MCF 10A (cell line): ENCODE data around the gene MUC12. TPM values are rescaled to one million over a fixed set of nuclear protein-coding genes. Genes with fewer than 3 reads are reported as not detected.

Experiments used
- BruUV-seq: library from RNA; stranded (reverse); fragments of 400-500 nt; replicated peaks from 2 replicates; lab custom pipeline; 2021; lab: Mats Ljungman, UMichigan
- CTCF ChIA-PET: fragments of 300-600 bp; sonication (Branson Sonifier 250); formaldehyde crosslinking; extraction: SDS; loops from one replicate; lab custom pipeline; 2021; ENCODE audit warnings: antibody characterized with exemption, inconsistent platforms; lab: Yijun Ruan, JAX
- POLR2A ChIA-PET: fragments of 300-600, 350-650 bp; sonication (Branson Sonifier 250); formaldehyde crosslinking; extraction: SDS; loops from one replicate; lab custom pipeline; 2020; ENCODE audit warnings: antibody characterized with exemption, inconsistent platforms; lab: Yijun Ruan, JAX
- DNase-seq: peaks from one replicate; pipeline ENCODE4 v3.0.0-alpha.2; 2018; ENCODE audit not compliant: unreplicated experiment
- H3K27ac Mint-ChIP-seq: one replicate; pipeline ENCODE4 v1.8.0; 2022; ENCODE audit warnings: mild to moderate bottlenecking, low read depth, mixed read lengths; ENCODE audit not compliant: unreplicated experiment
- H3K27me3 Mint-ChIP-seq: one replicate; pipeline ENCODE4 v1.8.0; 2022; ENCODE audit warnings: mixed read lengths; ENCODE audit not compliant: insufficient read depth, unreplicated experiment
- H3K36me3 Mint-ChIP-seq: one replicate; pipeline ENCODE4 v1.8.0; 2022; ENCODE audit warnings: mild to moderate bottlenecking, moderate library complexity, mixed read lengths; ENCODE audit not compliant: insufficient read depth, unreplicated experiment
- H3K4me1 Mint-ChIP-seq: one replicate; pipeline ENCODE4 v1.8.0; 2022; ENCODE audit warnings: mixed read lengths; ENCODE audit not compliant: insufficient read depth, unreplicated experiment
- H3K4me3 Mint-ChIP-seq: one replicate; pipeline ENCODE4 v1.8.0; 2022; ENCODE audit warnings: mild to moderate bottlenecking, moderate library complexity, mixed read lengths; ENCODE audit not compliant: unreplicated experiment
- H3K9me3 Mint-ChIP-seq: one replicate; pipeline ENCODE4 v1.8.0; 2022; ENCODE audit warnings: mixed read lengths; ENCODE audit not compliant: unreplicated experiment
- intact Hi-C: fragments of 100-400 bp; cut with micrococcal nuclease; formaldehyde crosslinking; loops from 2 replicates; pipeline ENCODE4 v1.14.1; 2022
- total RNA-seq: library from RNA; stranded (reverse); gene quantifications from 2 replicates; pipeline ENCODE4 v1.2.3, GENCODE V29; 2022
- TF ChIP-seq, protein P1 (sequence below): fragments of 200-600 bp; IDR thresholded peaks from one replicate; pipeline ENCODE4 v1.8.0; 2022; ENCODE audit warnings: antibody characterized with exemption, mild to moderate bottlenecking; ENCODE audit not compliant: unreplicated experiment

The MUC12 gene
- total RNA-seq, 1 experiment from 2014 or later: not detected

DNA sequence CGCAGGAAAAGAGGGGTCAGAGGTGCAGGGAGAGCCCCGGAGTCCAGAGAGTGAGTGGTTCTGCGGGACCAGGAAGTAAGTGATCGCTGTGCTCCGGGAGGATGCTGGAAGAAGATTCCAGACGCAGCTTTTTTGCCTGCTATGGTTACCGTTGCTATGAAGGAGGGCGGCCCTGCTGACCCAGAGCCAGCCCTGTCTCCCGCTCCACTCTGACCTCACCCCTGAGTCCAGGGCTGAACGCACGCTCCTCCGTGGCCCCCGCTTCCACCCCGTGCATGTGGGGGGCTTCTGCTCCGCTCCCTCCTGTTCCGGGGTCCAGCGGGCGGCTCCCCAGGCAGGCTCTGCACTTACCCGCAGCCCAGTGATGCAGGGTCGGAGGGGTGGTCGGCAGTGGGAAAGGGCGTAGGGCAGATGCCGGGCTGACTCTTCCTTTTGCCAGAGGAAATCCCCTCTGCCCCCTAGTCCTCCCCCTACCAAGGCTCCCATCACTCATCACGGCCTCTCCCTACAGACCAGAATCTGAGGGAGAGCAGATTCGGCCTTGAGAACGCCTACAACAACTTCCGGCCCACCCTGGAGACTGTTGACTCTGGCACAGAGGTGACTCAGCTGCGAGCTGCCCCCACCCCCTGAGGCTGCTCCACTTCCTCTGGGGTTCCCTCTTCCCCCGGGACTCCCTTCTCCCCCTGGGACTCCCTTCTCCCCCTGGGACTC is 47.9 kb downstream of the MUC12 start:
- DNase-seq: peak; percentile 58
- BruUV-seq: no TSS peak
- Mint-ChIP-seq H3K27ac (peak overlapping the region; percentile 5), H3K27me3 (peaks cover 33% of the 10 kb centered on the region), H3K4me1 (peaks cover 12% of the 10 kb centered on the region), H3K36me3 (peaks cover 5% of the 10 kb centered on the region), H3K9me3 (no peaks in the 10 kb centered on the region), H3K4me3 (peak overlapping the region; percentile 47)
- POLR2A ChIA-PET: interaction anchor here (0.7 kb wide), 1 partner anchor 613 kb away, joined by 3 read pairs; no protein-coding TSS in a partner anchor
- TF ChIP-seq, protein P1, sequence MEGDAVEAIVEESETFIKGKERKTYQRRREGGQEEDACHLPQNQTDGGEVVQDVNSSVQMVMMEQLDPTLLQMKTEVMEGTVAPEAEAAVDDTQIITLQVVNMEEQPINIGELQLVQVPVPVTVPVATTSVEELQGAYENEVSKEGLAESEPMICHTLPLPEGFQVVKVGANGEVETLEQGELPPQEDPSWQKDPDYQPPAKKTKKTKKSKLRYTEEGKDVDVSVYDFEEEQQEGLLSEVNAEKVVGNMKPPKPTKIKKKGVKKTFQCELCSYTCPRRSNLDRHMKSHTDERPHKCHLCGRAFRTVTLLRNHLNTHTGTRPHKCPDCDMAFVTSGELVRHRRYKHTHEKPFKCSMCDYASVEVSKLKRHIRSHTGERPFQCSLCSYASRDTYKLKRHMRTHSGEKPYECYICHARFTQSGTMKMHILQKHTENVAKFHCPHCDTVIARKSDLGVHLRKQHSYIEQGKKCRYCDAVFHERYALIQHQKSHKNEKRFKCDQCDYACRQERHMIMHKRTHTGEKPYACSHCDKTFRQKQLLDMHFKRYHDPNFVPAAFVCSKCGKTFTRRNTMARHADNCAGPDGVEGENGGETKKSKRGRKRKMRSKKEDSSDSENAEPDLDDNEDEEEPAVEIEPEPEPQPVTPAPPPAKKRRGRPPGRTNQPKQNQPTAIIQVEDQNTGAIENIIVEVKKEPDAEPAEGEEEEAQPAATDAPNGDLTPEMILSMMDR: no peak
- CTCF ChIA-PET: interaction anchor here (0.6 kb wide), 1 partner anchor 978 kb away, joined by 3 read pairs; no protein-coding TSS in a partner anchor
- intact Hi-C loops: no loop called here

DNA sequence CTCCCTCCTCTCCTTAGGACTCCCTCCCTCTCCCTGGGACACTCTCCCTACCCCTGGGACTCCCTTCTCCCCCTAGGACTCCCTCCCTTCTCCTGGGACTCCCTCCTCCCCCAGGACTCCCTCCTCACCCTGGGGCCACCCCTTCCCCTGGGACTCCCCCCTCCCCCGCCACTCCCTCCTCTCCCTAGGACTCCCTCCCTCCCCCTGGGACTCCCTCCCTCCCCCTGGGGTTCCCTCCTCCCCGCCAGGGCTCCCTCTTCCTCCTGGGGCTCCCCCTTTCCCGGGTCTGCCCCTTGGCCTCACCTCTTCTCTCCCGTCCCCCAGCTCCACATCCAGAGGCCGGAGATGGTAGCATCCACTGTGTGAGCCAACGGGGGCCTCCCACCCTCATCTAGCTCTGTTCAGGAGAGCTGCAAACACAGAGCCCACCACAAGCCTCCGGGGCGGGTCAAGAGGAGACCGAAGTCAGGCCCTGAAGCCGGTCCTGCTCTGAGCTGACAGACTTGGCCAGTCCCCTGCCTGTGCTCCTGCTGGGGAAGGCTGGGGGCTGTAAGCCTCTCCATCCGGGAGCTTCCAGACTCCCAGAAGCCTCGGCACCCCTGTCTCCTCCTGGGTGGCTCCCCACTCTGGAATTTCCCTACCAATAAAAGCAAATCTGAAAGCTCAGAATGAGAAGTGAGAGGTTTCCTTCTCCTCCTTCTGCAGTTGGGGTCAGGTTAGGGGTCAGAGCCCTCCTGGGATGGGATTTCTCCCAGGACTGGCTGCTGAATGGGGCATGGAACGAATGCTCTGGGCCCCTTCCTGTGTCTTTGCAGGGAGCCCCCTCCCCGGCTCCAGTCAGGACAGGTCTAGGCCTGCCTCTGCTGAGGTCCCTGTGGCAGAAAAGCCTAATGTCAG is 49.2 kb downstream of the MUC12 start:
- intact Hi-C loops: no loop called here
- H3K27me3 Mint-ChIP-seq: peaks cover 27% of the 10 kb centered on the region

DNA sequence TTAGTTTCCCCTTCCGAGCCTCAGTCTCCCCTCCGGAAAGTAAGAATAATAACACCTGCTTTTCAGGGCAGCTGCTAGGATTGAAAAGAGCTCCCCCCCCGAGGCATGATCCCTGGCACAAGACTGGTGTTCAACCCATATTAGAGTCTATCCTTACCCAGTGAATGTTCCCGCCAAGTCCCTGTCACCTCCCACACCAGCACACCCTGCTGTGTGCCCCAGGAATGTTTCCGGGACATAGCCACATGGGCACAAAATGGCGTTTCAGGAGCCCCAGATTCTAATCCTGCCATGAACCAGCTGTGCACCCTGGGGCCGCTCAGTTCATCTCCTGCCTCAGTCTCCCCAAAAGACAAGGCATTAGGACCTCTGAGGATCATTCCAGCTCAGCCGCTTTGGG is 51.1 kb downstream of the MUC12 start:
- CTCF ChIA-PET: interaction anchor here (0.6 to 0.9 kb wide), 2 partner anchors 53 to 126 kb away, joined by 3 read pairs; no protein-coding TSS in a partner anchor
- BruUV-seq: no TSS peak
- H3K36me3 Mint-ChIP-seq: no peaks in the 10 kb centered on the region

More for the DNA sequence above, 49.2 kb downstream of the MUC12 start:
- Mint-ChIP-seq H3K9me3 (no peaks in the 10 kb centered on the region), H3K4me1 (peaks cover 12% of the 10 kb centered on the region), H3K27ac (no peak overlapping the region), H3K36me3 (peaks cover 1% of the 10 kb centered on the region), H3K4me3 (no peak overlapping the region)
- no peak for DNase-seq
- ChIA-PET POLR2A (interaction anchor here (0.6 kb wide), 1 partner anchor 886 kb away, joined by 5 read pairs; no protein-coding TSS in a partner anchor), CTCF (no interaction called here)
- BruUV-seq: no TSS peak
- TF ChIP-seq, protein P1: no peak

More for the DNA sequence above, 51.1 kb downstream of the MUC12 start:
- H3K4me1 Mint-ChIP-seq: peaks cover 12% of the 10 kb centered on the region
- peaks cover 24% of the 10 kb centered on the region for H3K27me3 Mint-ChIP-seq
- TF ChIP-seq, protein P1: no peak
- DNase-seq: no peak
- no peak overlapping the region for H3K4me3 Mint-ChIP-seq
- no peaks in the 10 kb centered on the region for H3K9me3 Mint-ChIP-seq
- intact Hi-C loops: no loop called here
- no peak overlapping the region for H3K27ac Mint-ChIP-seq
- POLR2A ChIA-PET: interaction anchor here (1.2 kb wide), 1 partner anchor 131 kb away, joined by 3 read pairs; the partner anchor contains the start of gene UFSP1
